GM21528 (cell line): ENCODE data around the gene SYT11.

Experiments used
- ATAC-seq: cut with Tn5 transposase; IDR thresholded peaks from one replicate; pipeline ENCODE4 v1.9.1; 2021; ENCODE audit warnings: mild to moderate bottlenecking, moderate library complexity; ENCODE audit not compliant: unreplicated experiment, low FRiP score

Gene SYT11

GRCh38 chr1:155859881-155860871 is 809 bp downstream of the SYT11 start:
- peak; percentile 23 for ATAC-seq

GRCh38 chr1:155860970-155861510 is 1.7 kb downstream of the SYT11 start:
- ATAC-seq = no peak

DNA sequence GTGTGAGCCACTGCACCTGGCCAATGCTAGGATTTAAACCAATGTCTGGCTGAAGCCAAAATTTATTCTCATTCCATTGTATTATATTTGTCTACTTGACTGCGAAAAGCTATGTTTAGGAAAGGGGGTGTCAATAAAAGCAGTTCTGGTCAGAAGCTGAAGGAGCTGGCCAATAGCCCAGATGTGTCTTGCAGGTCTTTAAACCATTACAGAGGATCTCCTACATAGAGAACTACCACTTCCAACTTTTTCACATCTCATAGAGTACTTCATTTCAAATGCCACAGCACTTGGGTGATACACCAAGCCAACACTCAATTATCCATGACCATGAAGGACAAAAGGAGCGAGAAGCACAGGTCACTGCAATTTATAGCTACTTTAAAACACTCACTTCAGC is 2.5 kb downstream of the SYT11 start:
- no peak for ATAC-seq

DNA sequence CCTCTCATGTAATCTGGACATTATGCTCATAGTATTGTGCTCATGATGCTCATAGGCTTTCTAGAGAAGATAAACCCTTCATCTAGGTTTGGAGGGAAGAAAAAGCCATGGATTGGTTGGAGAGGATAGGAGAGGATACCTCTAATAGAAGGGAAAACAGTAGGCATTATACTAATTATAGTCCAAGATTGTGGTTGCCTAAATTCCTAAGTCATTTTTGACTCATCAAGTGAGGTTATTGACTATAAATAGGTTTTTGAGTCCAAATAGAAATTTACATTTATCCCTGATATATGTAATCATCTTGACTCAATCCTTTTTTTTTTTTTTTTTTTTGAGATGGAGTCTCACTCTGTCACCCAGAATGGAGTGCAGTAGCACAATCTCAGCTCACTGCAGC is 5.0 kb downstream of the SYT11 start:
- ATAC-seq = no peak

GRCh38 chr1:155867766-155868165 is 8.4 kb downstream of the SYT11 start:
- no peak for ATAC-seq

DNA sequence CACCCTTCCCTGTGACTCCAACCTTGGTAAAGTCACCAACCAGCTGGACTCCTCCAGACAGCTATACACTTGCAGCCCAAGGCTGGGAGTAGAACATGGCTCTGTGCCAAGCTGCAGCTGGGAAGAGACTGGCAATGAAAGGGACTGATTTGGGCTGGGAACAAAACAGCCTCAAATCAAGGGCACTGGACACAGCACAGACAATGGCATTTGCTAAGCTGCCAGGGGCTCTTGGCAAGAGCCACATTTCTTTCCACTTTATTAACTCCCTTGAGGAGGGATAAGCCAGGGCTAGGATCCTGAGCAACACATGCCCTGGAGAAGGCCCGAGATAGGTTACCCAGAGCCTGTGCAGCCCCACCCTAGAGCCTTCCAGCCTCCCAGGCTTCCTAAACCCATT is 12.0 kb downstream of the SYT11 start:
- ATAC-seq = no peak

- ATAC-seq = no peak
Observed at GRCh38 chr1:155872527-155872926, 13.2 kb downstream of the SYT11 start.

DNA sequence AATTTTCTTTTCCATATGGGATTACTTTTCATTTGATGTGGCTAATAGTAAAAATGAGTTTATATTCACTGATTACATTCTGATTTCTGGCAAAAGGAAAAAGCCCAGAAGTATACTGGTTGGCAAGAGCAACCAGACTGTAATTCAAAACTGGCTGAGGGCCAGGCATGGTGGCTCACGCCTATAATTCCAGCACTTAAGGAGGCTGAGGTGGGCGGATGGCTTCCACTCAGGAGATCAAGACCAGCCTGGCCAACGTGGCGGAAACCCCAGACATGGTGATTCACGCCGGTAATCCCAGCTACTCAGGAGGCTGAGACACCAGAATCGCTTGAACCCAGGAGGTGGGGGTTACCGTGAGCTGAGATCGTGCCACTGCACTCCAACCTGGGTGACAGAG is 14.5 kb downstream of the SYT11 start:
- no peak for ATAC-seq

GRCh38 chr1:155877945-155878344 is 18.6 kb downstream of the SYT11 start:
- no peak for ATAC-seq

GRCh38 chr1:155880251-155880650 is 20.9 kb downstream of the SYT11 start:
- ATAC-seq = no peak

DNA sequence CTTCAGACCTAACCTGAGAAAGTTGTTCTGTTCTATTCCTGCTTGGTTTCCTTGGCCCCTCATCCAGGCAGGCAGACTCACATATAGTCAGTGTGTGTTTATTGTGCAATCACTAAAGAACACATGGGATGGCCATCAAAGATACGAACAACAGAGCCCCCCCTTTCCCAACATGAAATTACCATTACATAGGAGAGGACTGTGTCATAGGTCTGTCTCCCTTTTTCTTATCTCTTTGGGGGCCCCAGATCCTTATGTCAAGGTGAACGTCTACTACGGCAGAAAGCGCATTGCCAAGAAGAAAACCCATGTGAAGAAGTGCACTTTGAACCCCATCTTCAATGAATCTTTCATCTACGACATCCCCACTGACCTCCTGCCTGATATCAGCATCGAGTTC is 21.6 kb downstream of the SYT11 start:
- no peak for ATAC-seq

- no peak for ATAC-seq
Observed at GRCh38 chr1:155882235-155882634, 22.9 kb downstream of the SYT11 start.

GRCh38 chr1:155882766-155883165 is 23.4 kb downstream of the SYT11 start:
- no peak for ATAC-seq

DNA sequence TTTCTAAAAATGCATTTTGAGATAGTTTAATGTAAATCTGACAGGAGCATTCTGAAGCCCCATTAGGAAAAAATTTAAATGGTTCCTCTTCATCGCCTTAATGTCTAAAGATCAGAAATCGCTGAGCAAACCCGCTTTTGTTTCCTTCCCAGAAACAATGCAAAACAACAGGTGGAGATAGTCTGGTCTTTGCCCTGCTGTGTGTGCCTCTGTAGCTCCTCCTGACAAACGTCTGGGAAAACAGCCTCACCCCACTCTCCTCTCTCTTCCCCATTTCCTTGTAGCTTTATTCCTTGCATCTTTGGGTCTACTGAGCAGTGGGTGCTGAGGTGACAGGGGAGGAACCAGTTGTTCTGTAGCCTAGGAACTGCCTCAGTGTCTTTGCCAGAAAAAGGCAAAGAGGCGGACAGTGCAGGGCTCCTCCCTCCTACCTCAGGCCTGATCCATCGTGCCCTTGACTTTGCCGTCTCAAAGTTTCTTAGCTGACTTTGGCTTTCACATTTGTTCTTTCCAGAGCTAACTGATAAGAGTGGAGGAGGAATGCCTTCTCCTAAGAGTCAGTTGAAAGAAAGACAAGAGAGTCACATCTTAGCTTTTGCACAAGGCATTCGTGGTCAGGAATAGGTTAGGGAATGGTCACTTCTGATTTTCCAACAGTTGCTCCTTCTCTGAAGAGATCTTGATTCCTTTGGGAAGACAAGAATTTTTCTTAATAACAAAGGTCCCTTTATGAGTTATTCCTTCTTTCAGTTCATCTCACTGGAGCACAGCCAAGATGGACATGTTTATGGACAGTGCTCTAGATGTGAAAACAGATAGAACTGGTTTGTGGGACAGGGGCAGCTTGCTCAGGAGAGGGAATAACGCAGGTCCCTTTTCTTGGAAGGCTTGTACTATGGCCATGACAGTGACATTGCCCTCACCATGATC is 24.9 kb downstream of the SYT11 start:
- ATAC-seq = no peak

DNA sequence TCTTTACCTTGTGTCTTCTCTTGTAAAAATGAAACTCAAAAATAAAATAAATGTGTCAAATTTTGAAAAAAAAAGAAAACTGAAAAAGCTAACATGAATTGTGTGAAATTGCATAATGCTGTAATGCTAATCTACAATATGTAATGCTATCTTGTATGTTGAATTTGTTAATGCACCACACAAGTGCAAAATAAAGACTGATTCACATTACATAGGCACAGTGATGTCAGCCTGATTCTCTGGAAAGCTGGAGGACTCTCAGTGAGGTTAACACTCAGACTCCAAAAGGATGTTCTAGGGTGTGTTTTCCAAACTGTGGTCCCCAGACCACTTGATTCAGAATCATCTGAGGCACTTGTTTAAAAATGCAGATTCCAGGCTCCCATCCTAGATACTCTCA is 25.6 kb downstream of the SYT11 start:
- no peak for ATAC-seq

DNA sequence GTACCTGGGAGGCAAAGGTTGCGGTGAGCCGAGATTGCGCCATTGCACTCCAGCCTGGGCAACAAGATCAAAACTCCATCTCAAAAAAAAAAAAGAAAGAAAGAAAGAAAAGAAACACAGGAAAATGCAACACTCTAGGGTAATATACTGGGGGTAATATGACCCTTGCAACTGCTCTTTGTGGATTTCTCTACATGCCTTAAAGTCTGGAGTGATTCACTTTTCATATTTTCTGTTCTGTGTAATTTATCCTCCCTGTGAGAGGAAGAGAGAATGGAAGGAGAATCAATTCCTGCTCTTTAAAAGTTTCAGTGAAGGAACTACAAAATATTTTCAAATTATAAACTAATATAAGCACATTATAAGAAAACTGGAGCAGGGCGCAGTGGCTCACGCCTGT is 29.1 kb downstream of the SYT11 start:
- no peak for ATAC-seq

- no peak for ATAC-seq
Observed at GRCh38 chr1:155889566-155889965, 30.2 kb downstream of the SYT11 start.

- no peak for ATAC-seq
Observed at GRCh38 chr1:155890251-155890650, 30.9 kb downstream of the SYT11 start.

- no peak for ATAC-seq
Observed at GRCh38 chr1:155892796-155893195, 33.4 kb downstream of the SYT11 start.

DNA sequence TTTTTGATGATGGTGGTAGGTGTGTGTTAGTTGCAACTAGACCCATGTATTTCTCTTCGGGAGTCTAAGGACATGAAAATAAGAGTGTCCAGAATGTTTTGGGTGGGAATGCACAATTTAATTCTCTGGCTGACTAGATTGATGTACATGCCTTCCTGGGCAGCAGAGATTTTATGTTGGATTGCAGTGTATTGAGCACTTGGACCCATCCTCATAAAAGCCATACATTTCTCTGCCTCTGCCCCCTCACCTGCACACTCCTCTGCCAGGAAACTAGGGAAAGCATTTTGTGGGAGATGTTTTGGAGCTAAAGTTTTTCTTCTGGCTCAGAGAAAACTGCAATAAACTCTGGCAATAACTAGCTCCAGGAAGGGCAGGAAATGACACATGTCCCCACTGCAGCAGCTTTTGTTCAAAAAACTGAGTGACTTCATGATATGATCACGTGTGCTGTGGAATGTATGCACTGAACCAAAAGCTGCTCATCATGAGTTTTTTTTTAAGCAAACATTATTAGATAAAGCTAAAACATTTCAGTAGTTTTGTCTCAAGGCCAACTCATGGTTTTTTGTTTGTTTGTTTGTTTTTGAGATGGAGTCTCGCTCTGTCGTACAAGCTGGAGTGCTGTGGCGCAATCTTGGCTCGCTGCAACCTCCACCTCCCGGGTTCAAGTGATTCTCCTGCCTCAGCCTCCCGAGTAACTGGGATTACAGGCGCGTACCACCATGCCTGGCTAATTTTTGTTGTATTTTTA is 34.2 kb downstream of the SYT11 start:
- ATAC-seq = no peak
